HG03520 (cell line): ENCODE data around the gene MDFI.

ENCODE experiments used
- ATAC-seq: cut with Tn5 transposase; IDR thresholded peaks from one replicate; pipeline ENCODE4 v1.9.1; 2021; ENCODE audit warnings: mild to moderate bottlenecking, moderate library complexity; ENCODE audit not compliant: unreplicated experiment

Gene MDFI

GRCh38 chr6:41700463-41701347, 62.4 kb downstream of the MDFI start:
- ATAC-seq: no peak

DNA sequence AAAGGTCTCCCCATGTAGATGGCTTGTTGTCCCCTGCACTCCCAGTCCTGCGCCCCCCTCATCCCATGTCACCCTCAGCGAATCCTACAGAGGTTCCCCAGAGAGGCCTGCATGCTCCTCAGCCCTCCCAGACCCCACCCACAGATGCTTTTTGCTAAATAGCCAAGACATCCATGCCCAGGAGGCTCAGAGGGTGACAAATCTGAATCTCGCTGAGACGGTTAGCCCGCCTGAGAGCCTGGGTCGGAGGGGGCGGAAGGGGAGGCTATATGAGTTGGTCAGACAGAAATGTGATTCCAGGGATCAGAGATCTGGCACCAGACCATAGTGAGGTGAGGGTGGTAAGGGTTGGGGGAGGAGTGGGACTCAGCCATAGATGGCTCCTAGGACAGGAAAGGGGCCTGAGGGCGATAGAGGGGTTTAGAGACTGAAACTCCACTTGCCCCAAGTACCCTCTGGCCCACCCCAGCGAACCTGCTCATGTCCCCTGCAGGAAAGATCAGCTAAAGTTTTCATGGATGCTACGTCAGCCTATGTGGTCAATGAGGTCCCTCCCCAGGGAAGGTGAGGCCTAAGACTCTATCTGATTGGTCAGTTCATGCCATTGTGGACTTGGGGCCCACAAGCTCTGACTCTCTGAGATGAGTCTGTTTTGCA, 63.9 kb downstream of the MDFI start:
- ATAC-seq: no peak

DNA sequence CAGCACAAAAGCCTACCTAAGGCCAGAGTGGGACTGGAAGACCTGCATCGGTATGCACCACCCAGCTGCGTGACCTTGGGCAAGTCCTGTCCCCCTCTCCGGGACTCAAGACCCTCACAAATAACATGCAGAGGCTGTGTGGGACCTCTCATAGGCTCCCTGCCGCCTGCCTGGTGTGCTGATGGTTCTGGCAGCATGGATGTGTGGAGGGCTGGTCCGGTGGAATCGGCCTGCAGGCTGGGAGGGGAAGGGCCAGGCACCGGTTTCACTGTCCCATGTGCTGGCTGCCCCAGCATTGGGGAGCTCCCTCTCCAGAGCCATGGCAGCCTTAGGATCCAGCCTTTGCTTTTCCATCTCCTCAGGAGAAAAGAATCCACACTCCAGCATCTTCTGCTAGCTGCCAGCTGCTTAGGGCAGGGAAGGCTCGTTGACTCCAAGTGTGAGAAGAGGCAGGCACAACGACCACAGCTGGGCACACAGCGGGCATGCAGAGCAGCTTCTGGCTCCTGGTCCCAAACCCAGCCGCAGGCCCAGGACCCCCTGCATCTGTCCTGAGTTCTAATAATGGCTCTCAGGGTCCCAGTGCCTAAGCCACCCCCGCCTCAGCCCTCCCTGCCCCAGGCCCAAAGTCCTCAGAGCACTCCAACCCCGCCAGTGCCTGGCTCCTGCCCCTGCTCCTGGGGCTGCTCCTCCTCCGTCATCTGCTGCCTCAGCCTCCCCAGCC, 64.7 kb downstream of the MDFI start:
- ATAC-seq: no peak
